ENCODE data around the gene PLA1A. TPM values are rescaled to one million over a fixed set of nuclear protein-coding genes. Genes with fewer than 3 reads are reported as not detected.

Gene PLA1A
- total and polyA plus RNA-seq, 4 donors = 1.8 to 10.3 (median 6.6) TPM

DNA sequence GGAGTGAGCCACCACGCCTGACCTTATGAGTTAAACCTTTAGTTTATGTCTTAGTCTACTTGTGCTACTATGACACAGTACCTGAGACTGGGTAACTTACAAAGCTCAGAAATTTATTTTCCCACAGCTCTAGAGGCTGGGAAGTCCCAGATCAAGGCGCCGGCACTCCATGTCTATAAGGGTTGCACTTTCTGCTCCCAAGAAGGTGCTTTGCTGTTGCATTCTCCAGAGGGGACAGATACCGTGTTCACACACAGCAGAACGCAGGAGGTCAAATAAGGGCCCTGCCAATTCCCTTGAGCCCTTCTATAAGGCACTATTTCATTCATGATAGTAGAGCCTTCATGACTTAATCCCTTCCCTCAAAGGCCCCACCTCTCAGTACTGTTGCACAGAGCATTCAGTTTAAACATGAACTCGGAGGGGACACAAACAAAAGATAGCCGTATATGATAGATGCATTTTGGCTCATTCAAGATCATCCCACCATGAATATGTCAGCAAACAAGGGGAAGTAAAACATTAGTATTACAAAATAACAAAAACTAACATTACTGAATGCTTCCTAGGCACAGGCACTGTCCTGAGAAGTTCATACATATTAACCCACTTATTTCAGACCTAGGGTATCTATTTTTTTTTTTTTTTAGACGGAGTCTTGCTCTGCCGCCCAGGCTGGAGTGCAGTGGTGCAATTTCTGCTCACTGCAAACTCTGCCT, 26.5 kb downstream of the PLA1A start:
- no peaks in the 10 kb centered on the region for H3K9me3 ChIP-seq (ENCODE audit: control insufficient read depth in 4 of 4, insufficient read depth in 3 of 4, low read length in 3 of 4)
- peaks cover 0 to 11% (median 0%) of the 10 kb centered on the region in 5 donors for H3K4me1 ChIP-seq (ENCODE audit: control insufficient read depth in 5 of 5, insufficient read depth in 5 of 5, low read length in 5 of 5)
- no peak overlapping the region for H3K27ac ChIP-seq (ENCODE audit: low read depth in 1 of 2, low read length in 1 of 2)
- 87 to 92% methylated on average over 9 of the region's 9 CpGs for WGBS, 2 donors
- H3K36me3 ChIP-seq (ENCODE audit: control insufficient read depth in 4 of 4, insufficient read depth in 4 of 4, low read length in 4 of 4) = peaks cover 0 to 2% (median 0%) of the 10 kb centered on the region in 4 donors
- no peak overlapping the region for H3K9ac ChIP-seq (ENCODE audit: insufficient read depth in 1 of 2, low read length in 2 of 2)
- no peaks in the 10 kb centered on the region for H3K27me3 ChIP-seq (ENCODE audit: control insufficient read depth in 3 of 3, insufficient read depth in 3 of 3, low read length in 2 of 3)
- ATAC-seq (ENCODE audit: insufficient read depth, low FRiP score) = no peak
- TF ChIP-seq, protein P1, sequence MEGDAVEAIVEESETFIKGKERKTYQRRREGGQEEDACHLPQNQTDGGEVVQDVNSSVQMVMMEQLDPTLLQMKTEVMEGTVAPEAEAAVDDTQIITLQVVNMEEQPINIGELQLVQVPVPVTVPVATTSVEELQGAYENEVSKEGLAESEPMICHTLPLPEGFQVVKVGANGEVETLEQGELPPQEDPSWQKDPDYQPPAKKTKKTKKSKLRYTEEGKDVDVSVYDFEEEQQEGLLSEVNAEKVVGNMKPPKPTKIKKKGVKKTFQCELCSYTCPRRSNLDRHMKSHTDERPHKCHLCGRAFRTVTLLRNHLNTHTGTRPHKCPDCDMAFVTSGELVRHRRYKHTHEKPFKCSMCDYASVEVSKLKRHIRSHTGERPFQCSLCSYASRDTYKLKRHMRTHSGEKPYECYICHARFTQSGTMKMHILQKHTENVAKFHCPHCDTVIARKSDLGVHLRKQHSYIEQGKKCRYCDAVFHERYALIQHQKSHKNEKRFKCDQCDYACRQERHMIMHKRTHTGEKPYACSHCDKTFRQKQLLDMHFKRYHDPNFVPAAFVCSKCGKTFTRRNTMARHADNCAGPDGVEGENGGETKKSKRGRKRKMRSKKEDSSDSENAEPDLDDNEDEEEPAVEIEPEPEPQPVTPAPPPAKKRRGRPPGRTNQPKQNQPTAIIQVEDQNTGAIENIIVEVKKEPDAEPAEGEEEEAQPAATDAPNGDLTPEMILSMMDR (IDR thresholded peaks at IDR 0.05; ENCODE audit: control extremely low read depth, extremely low read depth) = no peak
- no peak overlapping the region for H3K4me3 ChIP-seq
- DNase-seq = no peak

DNA sequence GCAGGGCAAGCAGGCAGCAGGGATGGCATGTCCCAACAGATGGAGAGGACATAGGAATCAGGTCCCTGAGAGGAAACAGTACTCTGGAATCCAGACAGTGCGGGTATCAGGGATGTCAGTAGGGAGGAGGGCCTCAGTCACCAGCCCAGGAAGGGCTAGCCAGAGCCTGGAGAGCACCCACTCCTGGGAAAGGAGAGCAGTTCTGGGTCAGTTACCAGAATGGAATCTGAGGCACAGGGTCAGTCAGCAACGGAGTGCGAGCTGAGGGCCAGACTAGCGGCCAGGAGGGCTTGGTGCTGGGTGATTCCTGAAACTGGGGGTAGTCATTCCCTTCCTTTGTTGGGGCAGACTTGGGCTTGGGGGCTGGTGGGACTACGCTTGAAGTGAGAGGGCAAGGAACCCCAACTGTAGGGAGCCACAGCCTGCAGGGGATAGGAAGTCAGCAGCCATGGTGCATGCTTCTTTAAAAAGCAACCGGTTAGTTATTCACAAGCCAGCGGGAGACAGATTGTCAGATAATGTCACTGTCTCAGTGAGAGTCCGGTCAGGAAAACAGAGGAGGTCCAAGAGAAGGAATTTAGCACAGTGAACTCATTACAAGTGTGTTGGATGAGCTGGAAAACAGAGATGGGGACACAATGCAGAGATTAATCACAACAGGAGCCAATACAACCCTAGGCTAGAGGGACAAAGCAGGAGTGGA, 27.9 kb downstream of the PLA1A start:
- TF ChIP-seq, protein P1 (IDR thresholded peaks at IDR 0.05; ENCODE audit: control extremely low read depth, extremely low read depth) = no peak
- H3K4me3 ChIP-seq = no peak overlapping the region
- peak overlapping the region in 1 of 2 donors; percentile 37 for H3K27ac ChIP-seq (ENCODE audit: low read depth in 1 of 2, low read length in 1 of 2)
- peaks cover 0 to 2% (median 0%) of the 10 kb centered on the region in 4 donors for H3K36me3 ChIP-seq (ENCODE audit: control insufficient read depth in 4 of 4, insufficient read depth in 4 of 4, low read length in 4 of 4)
- DNase-seq (no peak), ATAC-seq (ENCODE audit: insufficient read depth, low FRiP score) (no peak)
- no peak overlapping the region for H3K9ac ChIP-seq (ENCODE audit: insufficient read depth in 1 of 2, low read length in 2 of 2)
- peaks cover 0 to 13% (median 0%) of the 10 kb centered on the region in 5 donors for H3K4me1 ChIP-seq (ENCODE audit: control insufficient read depth in 5 of 5, insufficient read depth in 5 of 5, low read length in 5 of 5)
- 73 to 85% methylated on average over 8 of the region's 8 CpGs for WGBS, 2 donors
- no peaks in the 10 kb centered on the region for H3K9me3 ChIP-seq (ENCODE audit: control insufficient read depth in 4 of 4, insufficient read depth in 3 of 4, low read length in 3 of 4)
- H3K27me3 ChIP-seq (ENCODE audit: control insufficient read depth in 3 of 3, insufficient read depth in 3 of 3, low read length in 2 of 3) = no peaks in the 10 kb centered on the region

DNA sequence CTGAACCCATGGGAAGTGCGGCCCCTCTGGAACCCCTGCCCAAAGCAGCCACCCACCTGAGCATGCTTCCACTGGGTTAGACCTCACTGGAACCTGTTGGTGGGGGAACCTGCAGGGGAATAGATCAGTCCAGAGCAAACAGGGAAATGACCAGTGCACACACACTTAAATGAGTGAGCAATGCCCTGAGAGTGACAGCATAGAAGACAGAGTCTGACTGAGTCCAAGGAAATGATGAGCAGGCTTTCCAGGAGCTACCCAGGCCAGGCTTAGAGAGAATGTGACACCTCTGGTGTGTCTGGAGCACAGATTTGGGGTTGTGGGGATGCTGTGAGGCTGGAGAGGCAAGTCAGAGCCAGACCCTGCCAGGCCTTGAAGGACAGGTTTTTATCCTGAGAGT, 28.5 kb downstream of the PLA1A start:
- H3K9me3 ChIP-seq (ENCODE audit: control insufficient read depth in 4 of 4, insufficient read depth in 3 of 4, low read length in 3 of 4) = no peaks in the 10 kb centered on the region
- H3K27me3 ChIP-seq (ENCODE audit: control insufficient read depth in 3 of 3, insufficient read depth in 3 of 3, low read length in 2 of 3) = no peaks in the 10 kb centered on the region
- WGBS, 2 donors = 82 to 90% methylated on average over 1 of the region's 1 CpG
- H3K4me1 ChIP-seq (ENCODE audit: control insufficient read depth in 5 of 5, insufficient read depth in 5 of 5, low read length in 5 of 5) = peaks cover 0 to 13% (median 0%) of the 10 kb centered on the region in 5 donors
- no peak overlapping the region for H3K4me3 ChIP-seq
- H3K36me3 ChIP-seq (ENCODE audit: control insufficient read depth in 4 of 4, insufficient read depth in 4 of 4, low read length in 4 of 4) = no peaks in the 10 kb centered on the region
- H3K27ac ChIP-seq (ENCODE audit: low read depth in 1 of 2, low read length in 1 of 2) = peak overlapping the region in 1 of 2 donors; percentile 37
- TF ChIP-seq, protein P1 (IDR thresholded peaks at IDR 0.05; ENCODE audit: control extremely low read depth, extremely low read depth) = no peak
- no peak overlapping the region for H3K9ac ChIP-seq (ENCODE audit: insufficient read depth in 1 of 2, low read length in 2 of 2)
- no peak for DNase-seq
- ATAC-seq (ENCODE audit: insufficient read depth, low FRiP score) = no peak
